PFSK-1 (cell line): ENCODE results near the gene YBX2.

Experiments
- POLR2AphosphoS5 ChIP-seq: IDR thresholded peaks from 2 replicates; pipeline ENCODE4 v1.6.1; 2012; ENCODE audit warnings: low read depth, mild to moderate bottlenecking, control low read depth, low read length, moderate library complexity
- REST ChIP-seq, 2 experiments: IDR thresholded peaks; 2 replicates each; pipeline versions ENCODE4 v1.6.1 to v1.8.0; 2011 to 2012; ENCODE audit warnings: low read depth in 2 of 2, low read length in 2 of 2, control low read depth in 1 of 2, inconsistent platforms in 1 of 2, mild to moderate bottlenecking in 1 of 2, moderate library complexity in 1 of 2; ENCODE audit not compliant: insufficient read depth in 1 of 2
- SIN3A ChIP-seq: IDR thresholded peaks from 2 replicates; pipeline ENCODE4 v1.6.1; 2012; ENCODE audit warnings: mild to moderate bottlenecking, low read length, moderate library complexity, borderline replicate concordance; ENCODE audit not compliant: insufficient read depth
- TAF1 ChIP-seq: IDR thresholded peaks from 2 replicates; pipeline ENCODE4 v1.6.1; 2012; ENCODE audit warnings: low read length, control low read depth, borderline replicate concordance; ENCODE audit not compliant: insufficient read depth

- no peak for TF ChIP-seq TAF1
- no peak for TF ChIP-seq REST (IDR thresholded peaks at IDR 0.05; ENCODE audit: insufficient read depth in 1 of 2, low read depth in 2 of 2, low read length in 2 of 2)
- TF ChIP-seq SIN3A: no peak
- TF ChIP-seq POLR2AphosphoS5: no peak
These were observed 33.6 kb upstream of the YBX2 start for GRCh38 chr17:7328009-7328408.
